Ovary (tissue), 3 donors: ENCODE results near the gene LPCAT3.

Experiments used
- POLR2A ChIP-seq: fragments of 450-650 bp; IDR thresholded peaks from one replicate; pipeline ENCODE4 v1.6.1; 2017; ENCODE audit warnings: antibody characterized with exemption, mild to moderate bottlenecking, moderate library complexity
- TF ChIP-seq, protein P1 (sequence below), 3 donors: fragments of 450-650 bp in 2 of 3; fragments of 200-600 bp in 1 of 3; IDR thresholded peaks; one replicate each; pipeline versions ENCODE4 v1.5.1 to v1.8.0; 2016 to 2022; ENCODE audit warnings: antibody characterized with exemption in 3 of 3, mild to moderate bottlenecking in 1 of 3
- donor health status: DM: no; HTN: no; CAD: no.

DNA sequence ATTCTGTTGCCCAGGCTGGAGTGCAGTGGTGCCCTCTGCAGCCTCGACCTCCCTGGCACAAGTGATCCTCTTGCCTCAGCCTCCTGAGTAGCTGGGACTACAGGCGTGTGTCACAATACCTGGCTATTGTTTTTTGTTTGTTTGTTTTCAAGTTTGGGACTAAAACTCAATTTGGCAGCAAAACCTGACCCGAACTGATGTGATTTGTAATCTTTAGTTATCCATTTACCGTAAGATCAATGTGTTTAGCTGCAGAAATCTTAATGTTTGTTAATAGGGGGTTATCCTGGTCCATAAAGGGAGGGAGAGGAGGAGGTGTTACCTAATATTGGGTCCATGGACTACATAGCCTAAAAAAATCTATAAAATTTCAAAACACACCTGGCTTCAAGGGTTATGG lies 41.5 kb upstream of the LPCAT3 start:
- TF ChIP-seq, protein P1, sequence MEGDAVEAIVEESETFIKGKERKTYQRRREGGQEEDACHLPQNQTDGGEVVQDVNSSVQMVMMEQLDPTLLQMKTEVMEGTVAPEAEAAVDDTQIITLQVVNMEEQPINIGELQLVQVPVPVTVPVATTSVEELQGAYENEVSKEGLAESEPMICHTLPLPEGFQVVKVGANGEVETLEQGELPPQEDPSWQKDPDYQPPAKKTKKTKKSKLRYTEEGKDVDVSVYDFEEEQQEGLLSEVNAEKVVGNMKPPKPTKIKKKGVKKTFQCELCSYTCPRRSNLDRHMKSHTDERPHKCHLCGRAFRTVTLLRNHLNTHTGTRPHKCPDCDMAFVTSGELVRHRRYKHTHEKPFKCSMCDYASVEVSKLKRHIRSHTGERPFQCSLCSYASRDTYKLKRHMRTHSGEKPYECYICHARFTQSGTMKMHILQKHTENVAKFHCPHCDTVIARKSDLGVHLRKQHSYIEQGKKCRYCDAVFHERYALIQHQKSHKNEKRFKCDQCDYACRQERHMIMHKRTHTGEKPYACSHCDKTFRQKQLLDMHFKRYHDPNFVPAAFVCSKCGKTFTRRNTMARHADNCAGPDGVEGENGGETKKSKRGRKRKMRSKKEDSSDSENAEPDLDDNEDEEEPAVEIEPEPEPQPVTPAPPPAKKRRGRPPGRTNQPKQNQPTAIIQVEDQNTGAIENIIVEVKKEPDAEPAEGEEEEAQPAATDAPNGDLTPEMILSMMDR (IDR thresholded peaks at IDR 0.05) = no peak
- TF ChIP-seq POLR2A = no peak
